ENCODE measurements around the gene AGO3.
A peak's percentile ranks its signal among the peaks of the same experiment; 100 is the strongest.

AGO3 gene

DNA sequence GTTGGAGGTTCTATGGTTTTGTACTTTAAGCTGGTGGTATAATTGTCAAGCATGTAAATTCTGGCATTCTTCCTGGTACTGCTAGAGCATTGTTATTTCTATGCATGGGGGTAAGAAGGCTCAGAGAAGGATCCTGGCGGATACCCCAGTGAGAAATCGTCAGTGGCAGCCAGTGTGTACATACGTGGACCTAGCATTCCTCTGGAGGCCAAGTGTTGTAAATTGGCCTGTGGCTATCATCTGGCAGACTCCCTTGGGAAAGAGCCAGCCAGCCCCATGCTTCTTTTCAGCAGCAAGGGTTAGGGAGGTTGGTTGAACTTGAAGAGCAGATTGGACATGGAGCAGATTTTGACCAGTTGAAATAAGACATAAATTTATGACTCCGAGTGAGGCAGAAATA is 5.2 kb upstream of the AGO3 start:
- no peaks in the 10 kb centered on the region for H3K27me3 ChIP-seq
- peaks cover 0 to 28% (median 8%) of the 10 kb centered on the region in 3 donors for H3K36me3 ChIP-seq
- no peak for DNase-seq
- no peak overlapping the region for H3K4me3 ChIP-seq
- H3K4me1 ChIP-seq = peaks cover 0 to 6% (median 0%) of the 10 kb centered on the region in 4 donors
- H3K27ac ChIP-seq = no peak overlapping the region
- TF ChIP-seq, protein P1, sequence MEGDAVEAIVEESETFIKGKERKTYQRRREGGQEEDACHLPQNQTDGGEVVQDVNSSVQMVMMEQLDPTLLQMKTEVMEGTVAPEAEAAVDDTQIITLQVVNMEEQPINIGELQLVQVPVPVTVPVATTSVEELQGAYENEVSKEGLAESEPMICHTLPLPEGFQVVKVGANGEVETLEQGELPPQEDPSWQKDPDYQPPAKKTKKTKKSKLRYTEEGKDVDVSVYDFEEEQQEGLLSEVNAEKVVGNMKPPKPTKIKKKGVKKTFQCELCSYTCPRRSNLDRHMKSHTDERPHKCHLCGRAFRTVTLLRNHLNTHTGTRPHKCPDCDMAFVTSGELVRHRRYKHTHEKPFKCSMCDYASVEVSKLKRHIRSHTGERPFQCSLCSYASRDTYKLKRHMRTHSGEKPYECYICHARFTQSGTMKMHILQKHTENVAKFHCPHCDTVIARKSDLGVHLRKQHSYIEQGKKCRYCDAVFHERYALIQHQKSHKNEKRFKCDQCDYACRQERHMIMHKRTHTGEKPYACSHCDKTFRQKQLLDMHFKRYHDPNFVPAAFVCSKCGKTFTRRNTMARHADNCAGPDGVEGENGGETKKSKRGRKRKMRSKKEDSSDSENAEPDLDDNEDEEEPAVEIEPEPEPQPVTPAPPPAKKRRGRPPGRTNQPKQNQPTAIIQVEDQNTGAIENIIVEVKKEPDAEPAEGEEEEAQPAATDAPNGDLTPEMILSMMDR (IDR thresholded peaks at IDR 0.05) = no peak
- no peaks in the 10 kb centered on the region for H3K9me3 ChIP-seq
- intact Hi-C loops (cut with DNase I; ENCODE audit: low total_unique reads) = no loop called here

DNA sequence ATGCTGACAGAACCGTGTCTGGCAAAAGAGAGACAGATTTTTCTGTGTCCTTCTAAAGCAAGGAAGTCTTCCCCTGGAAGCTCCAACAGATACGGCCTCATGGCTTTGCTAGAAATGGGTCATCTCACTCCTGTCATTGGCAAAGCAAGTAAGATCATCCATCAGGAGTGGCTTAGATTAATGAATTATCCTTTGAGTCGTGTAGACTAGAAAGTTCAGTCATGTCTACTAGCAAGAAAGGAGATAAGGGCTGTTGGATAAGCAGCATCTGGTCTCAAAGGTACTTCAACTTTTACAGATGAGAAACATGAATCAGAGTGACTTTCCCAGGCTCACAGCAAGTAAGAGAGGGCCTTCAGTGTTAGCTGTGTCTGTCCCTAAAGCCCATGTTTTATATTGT is 3.4 kb upstream of the AGO3 start:
- TF ChIP-seq, protein P1 (IDR thresholded peaks at IDR 0.05) = no peak
- no peak for DNase-seq
- intact Hi-C loops (cut with DNase I; ENCODE audit: low total_unique reads) = no loop called here
- Histone ChIP-seq H3K9me3 (no peaks in the 10 kb centered on the region), H3K4me1 (peaks cover 0 to 13% (median 2%) of the 10 kb centered on the region in 4 donors), H3K4me3 (no peak overlapping the region), H3K27ac (no peak overlapping the region), H3K36me3 (peaks cover 0 to 10% (median 0%) of the 10 kb centered on the region in 3 donors), H3K27me3 (no peaks in the 10 kb centered on the region)

DNA sequence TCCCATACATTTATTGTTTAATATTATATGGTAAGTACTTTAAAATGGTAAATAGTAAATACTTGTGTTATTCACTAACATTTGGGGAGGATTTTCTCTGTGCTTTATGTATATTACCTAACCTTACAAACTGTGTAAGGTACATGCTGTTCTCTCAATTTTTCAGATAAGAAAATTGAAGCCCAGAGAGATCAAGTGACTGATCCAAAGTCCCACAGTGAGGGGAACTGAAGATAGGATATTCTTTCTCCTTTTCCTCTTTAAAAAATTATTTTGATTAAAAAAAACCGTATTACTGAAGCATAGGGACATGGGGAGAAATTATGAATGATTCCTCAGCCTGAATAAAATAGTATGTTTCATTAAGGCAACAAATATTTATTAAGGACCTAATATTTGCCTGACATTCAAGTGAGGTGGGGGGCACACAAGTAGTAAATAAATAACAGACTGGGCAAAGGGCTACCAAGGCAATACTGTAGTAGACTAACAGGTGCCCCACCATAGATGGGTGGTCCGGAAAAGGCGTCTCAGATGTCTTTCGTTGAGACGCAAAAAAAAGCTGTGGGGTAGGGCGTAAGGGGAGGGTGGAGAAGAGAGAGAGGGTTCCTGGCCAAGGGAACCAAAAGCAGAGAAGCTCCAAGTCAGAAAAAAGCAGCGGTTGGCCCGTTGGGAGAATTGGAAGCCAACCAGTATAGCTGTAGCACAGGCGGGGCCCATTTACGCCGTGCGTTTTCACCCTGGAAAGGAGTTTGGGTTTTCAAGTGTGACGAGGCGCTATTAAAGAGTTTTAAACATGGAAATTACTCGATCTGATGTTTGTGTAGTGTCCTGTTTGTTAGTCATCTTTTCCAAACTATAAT is 944 bp upstream of the AGO3 start:
- TF ChIP-seq, protein P1 (IDR thresholded peaks at IDR 0.05) = no peak
- Histone ChIP-seq H3K36me3 (no peaks in the 10 kb centered on the region), H3K4me3 (peak overlapping the region; percentile 71 to 73), H3K9me3 (no peaks in the 10 kb centered on the region), H3K27me3 (no peaks in the 10 kb centered on the region), H3K4me1 (peaks cover 0 to 34% (median 4%) of the 10 kb centered on the region in 4 donors), H3K27ac (peak overlapping the region; percentile 96 to 98)
- DNase-seq = peak; percentile 62 to 82
- intact Hi-C loops (cut with DNase I; ENCODE audit: low total_unique reads) = no loop called here

DNA sequence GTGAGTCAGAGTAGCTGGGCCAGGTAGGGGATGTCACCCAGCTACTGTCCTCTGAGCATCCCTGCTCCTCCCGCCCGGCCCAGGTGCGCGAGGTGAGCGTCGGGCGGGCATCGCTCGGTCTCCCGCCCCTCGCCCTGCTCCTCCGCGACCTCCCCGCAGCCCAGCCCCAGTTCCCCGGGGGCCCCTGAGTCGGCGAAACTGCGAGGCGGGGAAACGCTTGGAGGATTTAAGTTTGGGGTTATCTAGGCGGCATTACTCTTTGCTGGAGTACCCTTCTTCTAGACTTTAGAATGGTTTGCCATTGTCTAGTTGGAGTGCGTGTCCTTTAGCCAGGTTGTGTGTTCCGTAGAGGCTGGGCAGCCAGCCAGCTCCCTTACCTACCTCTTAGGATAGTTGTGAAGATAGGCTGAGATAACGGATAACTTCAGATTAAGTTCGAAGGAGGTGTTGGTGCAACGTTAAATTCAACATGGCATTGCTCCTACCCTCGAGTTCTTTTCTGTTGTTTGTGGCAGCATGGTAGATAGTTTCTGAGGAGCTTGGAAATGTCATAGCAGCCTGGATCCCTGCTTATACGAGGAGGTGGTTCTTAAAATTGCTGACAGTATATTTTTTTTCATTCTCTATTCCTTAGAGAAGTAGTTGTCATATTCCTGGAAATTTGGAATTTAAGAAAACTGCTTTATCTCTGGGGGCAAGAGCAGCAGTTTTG is 697 bp downstream of the AGO3 start:
- no peaks in the 10 kb centered on the region for H3K27me3 ChIP-seq
- DNase-seq = peak in 1 of 2 donors; percentile 47
- peaks cover 0 to 46% (median 4%) of the 10 kb centered on the region in 4 donors for H3K4me1 ChIP-seq
- H3K27ac ChIP-seq = peak overlapping the region; percentile 96 to 98
- peak overlapping the region; percentile 71 to 73 for H3K4me3 ChIP-seq
- intact Hi-C loops (cut with DNase I; ENCODE audit: low total_unique reads) = no loop called here
- no peaks in the 10 kb centered on the region for H3K9me3 ChIP-seq
- TF ChIP-seq, protein P1 (IDR thresholded peaks at IDR 0.05) = no peak
- no peaks in the 10 kb centered on the region for H3K36me3 ChIP-seq

DNA sequence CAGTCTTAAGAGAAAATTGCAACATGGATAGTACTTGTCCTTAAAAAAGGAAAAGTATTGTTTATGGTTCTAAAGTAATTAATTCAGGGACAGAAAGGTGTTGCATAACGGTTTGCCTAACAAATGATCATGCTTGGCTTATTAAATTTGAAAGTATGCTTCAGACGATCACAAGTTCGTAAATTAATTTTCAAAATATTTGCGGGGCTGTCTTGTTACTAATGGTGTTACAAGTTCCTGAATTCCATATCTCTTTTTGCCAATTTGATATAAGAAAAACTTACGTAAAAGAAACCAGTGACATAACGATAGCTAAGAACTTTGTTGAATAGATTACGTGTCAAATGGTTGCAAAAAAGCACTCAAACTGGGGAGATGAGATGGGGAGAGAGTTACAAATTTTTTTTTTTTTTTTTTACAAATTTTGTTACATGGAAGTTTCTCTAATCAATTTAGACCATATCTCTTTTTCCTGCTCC is 1.3 kb downstream of the AGO3 start:
- peak overlapping the region; percentile 71 to 73 for H3K4me3 ChIP-seq
- intact Hi-C loops (cut with DNase I; ENCODE audit: low total_unique reads) = no loop called here
- TF ChIP-seq, protein P1 (IDR thresholded peaks at IDR 0.05) = no peak
- H3K4me1 ChIP-seq = peaks cover 0 to 50% (median 4%) of the 10 kb centered on the region in 4 donors
- H3K9me3 ChIP-seq = no peaks in the 10 kb centered on the region
- peak overlapping the region; percentile 96 to 98 for H3K27ac ChIP-seq
- no peaks in the 10 kb centered on the region for H3K27me3 ChIP-seq
- no peaks in the 10 kb centered on the region for H3K36me3 ChIP-seq
- no peak for DNase-seq
